Lower leg skin (tissue), 4 donors: ENCODE data around the gene YJEFN3. TPM values are rescaled to one million over a fixed set of nuclear protein-coding genes. Genes with fewer than 3 reads are reported as not detected.

ENCODE experiments used
- DNase-seq, 2 donors: peaks; one replicate each; pipeline ENCODE4 v3.0.0-alpha.2; 2019; ENCODE audit warnings: low spot score in 2 of 2
- H3K4me3 ChIP-seq: fragments of 200-600 bp; sonication (generic); 2 replicates; pipeline ENCODE4 v1.5.1; 2017; ENCODE audit warnings: mild to moderate bottlenecking, low read depth; ENCODE audit not compliant: poor library complexity, severe bottlenecking
- CTCF ChIP-seq, 3 donors: fragments of 450-650 bp; IDR thresholded peaks; one replicate each; pipeline ENCODE4 v1.5.1; 2016; ENCODE audit warnings: antibody characterized with exemption in 3 of 3, mild to moderate bottlenecking in 3 of 3, moderate library complexity in 2 of 3
- POLR2A ChIP-seq, 2 donors: fragments of 450-650 bp; IDR thresholded peaks; one replicate each; pipeline ENCODE4 v1.6.1; 2016 to 2017; ENCODE audit warnings: antibody characterized with exemption in 2 of 2, mild to moderate bottlenecking in 1 of 2, moderate library complexity in 1 of 2
- WGBS, 2 donors: methylation state at CpG; one replicate each; pipeline ENCODE4 v1.1.5; 2018; 5-methylcytosine and 5-hydroxymethylcytosine counted together
- intact Hi-C: fragments of 100-400 bp; cut with DNase I; formaldehyde crosslinking; loops from one replicate; pipeline ENCODE4 v1.15.0; 2023; ENCODE audit warnings: low total_unique reads
- total RNA-seq, 4 donors: library from RNA; depleted of rRNA; stranded (reverse); fragments of >200 nt; gene quantifications; one replicate each; pipeline ENCODE4 v1.1.0, GENCODE V29; 2016

Gene YJEFN3
- total RNA-seq, 4 donors from 2014 or later, result 0.15 to 2.8 (median 0.49) TPM

- no peak overlapping the region for H3K4me3 ChIP-seq
- 85 to 92% methylated on average over 16 to 23 of the region's 23 CpGs for WGBS, 2 donors
- intact Hi-C loops, result no loop called here
- no peak for DNase-seq
- no peak for TF ChIP-seq CTCF (IDR thresholded peaks at IDR 0.05)
- no peak for TF ChIP-seq POLR2A (IDR thresholded peaks at IDR 0.05)
Observed at GRCh38 chr19:19525611-19526380, 2.9 kb upstream of the YJEFN3 start.

GRCh38 chr19:19526581-19527370, 1.9 kb upstream of the YJEFN3 start:
- DNase-seq, result no peak
- TF ChIP-seq POLR2A (IDR thresholded peaks at IDR 0.05) (no peak), CTCF (IDR thresholded peaks at IDR 0.05) (no peak)
- intact Hi-C loops, result no loop called here
- WGBS, 2 donors, result 83 to 84% methylated on average over 28 of the region's 28 CpGs
- H3K4me3 ChIP-seq, result no peak overlapping the region

GRCh38 chr19:19527371-19527656, 1.4 kb upstream of the YJEFN3 start:
- intact Hi-C loops, result no loop called here
- no peak for DNase-seq
- TF ChIP-seq CTCF (IDR thresholded peaks at IDR 0.05), result no peak
- no peak for TF ChIP-seq POLR2A (IDR thresholded peaks at IDR 0.05)
- H3K4me3 ChIP-seq, result no peak overlapping the region
- 89 to 97% methylated on average over 9 of the region's 9 CpGs for WGBS, 2 donors

- DNase-seq, result no peak
- WGBS, 2 donors, result 86 to 95% methylated on average over 18 to 27 of the region's 27 CpGs
- no peak overlapping the region for H3K4me3 ChIP-seq
- intact Hi-C loops, result no loop called here
- TF ChIP-seq POLR2A (IDR thresholded peaks at IDR 0.05) (no peak), CTCF (IDR thresholded peaks at IDR 0.05) (no peak)
Observed at GRCh38 chr19:19527674-19528625, 761 bp upstream of the YJEFN3 start.

GRCh38 chr19:19529783-19530422, 1.2 kb downstream of the YJEFN3 start:
- intact Hi-C loops, result no loop called here
- DNase-seq, result no peak
- TF ChIP-seq POLR2A (IDR thresholded peaks at IDR 0.05) (no peak), CTCF (IDR thresholded peaks at IDR 0.05) (no peak)
- WGBS, 2 donors, result 68 to 77% methylated on average over 11 of the region's 11 CpGs
- no peak overlapping the region for H3K4me3 ChIP-seq
